Neural cell (in vitro differentiated cells): ENCODE results near the gene GAGE10.

Experiments used
- CTCF ChIP-seq: fragments of 450-650 bp; IDR thresholded peaks from 2 replicates; pipeline ENCODE4 v1.5.1; 2014; ENCODE audit warnings: antibody characterized with exemption, mild to moderate bottlenecking, moderate library complexity; ENCODE audit not compliant: poor library complexity, severe bottlenecking
- POLR2AphosphoS5 ChIP-seq: IDR thresholded peaks from 2 replicates; pipeline ENCODE4 v1.6.1; 2012
- TAF1 ChIP-seq: IDR thresholded peaks from 2 replicates; pipeline ENCODE4 v1.6.1; 2012; ENCODE audit warnings: low read depth
- TF ChIP-seq, protein P1 (sequence below): IDR thresholded peaks from 2 replicates; pipeline ENCODE4 v1.6.1; 2012; ENCODE audit warnings: borderline replicate concordance

- TF ChIP-seq CTCF (no peak), POLR2AphosphoS5 (no peak), TAF1 (no peak)
- TF ChIP-seq, protein P1, sequence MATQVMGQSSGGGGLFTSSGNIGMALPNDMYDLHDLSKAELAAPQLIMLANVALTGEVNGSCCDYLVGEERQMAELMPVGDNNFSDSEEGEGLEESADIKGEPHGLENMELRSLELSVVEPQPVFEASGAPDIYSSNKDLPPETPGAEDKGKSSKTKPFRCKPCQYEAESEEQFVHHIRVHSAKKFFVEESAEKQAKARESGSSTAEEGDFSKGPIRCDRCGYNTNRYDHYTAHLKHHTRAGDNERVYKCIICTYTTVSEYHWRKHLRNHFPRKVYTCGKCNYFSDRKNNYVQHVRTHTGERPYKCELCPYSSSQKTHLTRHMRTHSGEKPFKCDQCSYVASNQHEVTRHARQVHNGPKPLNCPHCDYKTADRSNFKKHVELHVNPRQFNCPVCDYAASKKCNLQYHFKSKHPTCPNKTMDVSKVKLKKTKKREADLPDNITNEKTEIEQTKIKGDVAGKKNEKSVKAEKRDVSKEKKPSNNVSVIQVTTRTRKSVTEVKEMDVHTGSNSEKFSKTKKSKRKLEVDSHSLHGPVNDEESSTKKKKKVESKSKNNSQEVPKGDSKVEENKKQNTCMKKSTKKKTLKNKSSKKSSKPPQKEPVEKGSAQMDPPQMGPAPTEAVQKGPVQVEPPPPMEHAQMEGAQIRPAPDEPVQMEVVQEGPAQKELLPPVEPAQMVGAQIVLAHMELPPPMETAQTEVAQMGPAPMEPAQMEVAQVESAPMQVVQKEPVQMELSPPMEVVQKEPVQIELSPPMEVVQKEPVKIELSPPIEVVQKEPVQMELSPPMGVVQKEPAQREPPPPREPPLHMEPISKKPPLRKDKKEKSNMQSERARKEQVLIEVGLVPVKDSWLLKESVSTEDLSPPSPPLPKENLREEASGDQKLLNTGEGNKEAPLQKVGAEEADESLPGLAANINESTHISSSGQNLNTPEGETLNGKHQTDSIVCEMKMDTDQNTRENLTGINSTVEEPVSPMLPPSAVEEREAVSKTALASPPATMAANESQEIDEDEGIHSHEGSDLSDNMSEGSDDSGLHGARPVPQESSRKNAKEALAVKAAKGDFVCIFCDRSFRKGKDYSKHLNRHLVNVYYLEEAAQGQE = no peak
Observed at GRCh38 chrX:49256268-49256995, 47.0 kb upstream of the GAGE10 start.
